SK-N-SH (cell line): ENCODE results near the gene COX6A1. TPM values are rescaled to one million over a fixed set of nuclear protein-coding genes. Genes with fewer than 3 reads are reported as not detected.

Experiments
- CTCF ChIA-PET: fragments of 300-600, 350-600 bp; formaldehyde crosslinking; extraction: SDS; loops from one replicate; lab custom pipeline; 2021; lab: Yijun Ruan, JAX
- POLR2A ChIA-PET: fragments of 350-600 bp; sonication (Branson Sonifier 250); formaldehyde crosslinking; extraction: SDS; loops from one replicate; lab custom pipeline; 2020; ENCODE audit warnings: antibody characterized with exemption, inconsistent platforms; lab: Yijun Ruan, JAX
- DNase-seq: peaks from one replicate; pipeline ENCODE4 v3.0.0; 2012
- H2AFZ ChIP-seq: fragments of 200-600 bp; sonication (generic); 2 replicates; pipeline ENCODE4 v1.8.1; 2016; ENCODE audit warnings: antibody characterized with exemption, mild to moderate bottlenecking, low read depth
- H3F3A ChIP-seq: fragments of 200-600 bp; sonication (generic); replicated peaks from 2 replicates; pipeline ENCODE3; 2016; ENCODE audit warnings: antibody characterized with exemption, mild to moderate bottlenecking; ENCODE audit not compliant: insufficient read depth
- H3K27ac ChIP-seq, 2 experiments: fragments of 200-500 bp in 1 of 2; fragments of 200-600 bp in 1 of 2; sonication (Bioruptor generic) in 1 of 2; sonication (generic), shearing (Covaris generic) in 1 of 2; 2 replicates each; pipeline versions ENCODE4 v1.5.1 to v1.6.1; 2014 to 2016; ENCODE audit warnings: low read depth in 2 of 2, inconsistent platforms in 1 of 2, low read length in 1 of 2, mild to moderate bottlenecking in 1 of 2, mixed read lengths in 1 of 2
- H3K27me3 ChIP-seq: fragments of 200-600 bp; sonication (generic), shearing (Covaris generic); 2 replicates; pipeline ENCODE4 v1.6.1; 2016; ENCODE audit warnings: mixed run types; ENCODE audit not compliant: insufficient read depth
- H3K36me3 ChIP-seq, 2 experiments: fragments of 200-500 bp in 1 of 2; fragments of 200-600 bp in 1 of 2; sonication (Bioruptor generic) in 1 of 2; sonication (generic) in 1 of 2; replicated peaks in 1 of 2; 2 replicates each; pipeline versions ENCODE3 to v1.5.1; 2014 to 2016; ENCODE audit warnings: low read length in 1 of 2, mild to moderate bottlenecking in 1 of 2; ENCODE audit not compliant: insufficient read depth in 2 of 2, control insufficient read depth in 1 of 2
- H3K4me1 ChIP-seq, 2 experiments: fragments of 200-500 bp in 1 of 2; fragments of 200-600 bp in 1 of 2; sonication (Bioruptor generic) in 1 of 2; sonication (generic), shearing (Covaris generic) in 1 of 2; 2 replicates each; pipeline versions ENCODE4 v1.5.1 to v1.6.1; 2014 to 2016; ENCODE audit warnings: low read depth in 1 of 2, low read length in 1 of 2, mixed run types in 1 of 2; ENCODE audit not compliant: insufficient read depth in 2 of 2, control insufficient read depth in 1 of 2
- H3K4me2 ChIP-seq: fragments of 200-600 bp; sonication (generic), shearing (Covaris generic); 2 replicates; pipeline ENCODE4 v1.6.1; 2017; ENCODE audit warnings: mixed run types
- H3K4me3 ChIP-seq, 2 experiments: fragments of 200-500 bp in 1 of 2; fragments of 200-600 bp in 1 of 2; sonication (Bioruptor generic) in 1 of 2; sonication (generic), shearing (Covaris generic) in 1 of 2; 2 replicates each; pipeline versions ENCODE4 v1.5.1 to v1.8.1; 2014 to 2016; ENCODE audit warnings: low read depth in 2 of 2, inconsistent platforms in 1 of 2, low read length in 1 of 2, mild to moderate bottlenecking in 1 of 2, mixed read lengths in 1 of 2, moderate library complexity in 1 of 2
- H3K79me2 ChIP-seq: fragments of 200-600 bp; sonication (generic); 2 replicates; pipeline ENCODE4 v1.8.1; 2017; ENCODE audit warnings: mild to moderate bottlenecking; ENCODE audit not compliant: insufficient read depth
- H3K9ac ChIP-seq: fragments of 200-600 bp; sonication (generic); 2 replicates; pipeline ENCODE4 v1.6.1; 2017; ENCODE audit warnings: mixed run types
- H3K9me2 ChIP-seq: fragments of 200-600 bp; sonication (generic); 2 replicates; pipeline ENCODE4 v1.6.1; 2017; ENCODE audit warnings: mixed run types
- H3K9me3 ChIP-seq: fragments of 200-600 bp; sonication (generic); 2 replicates; pipeline ENCODE4 v1.6.1; 2017; ENCODE audit warnings: mixed run types, mild to moderate bottlenecking, moderate library complexity
- H4K20me1 ChIP-seq: fragments of 200-600 bp; sonication (generic); 2 replicates; pipeline ENCODE4 v1.6.1; 2017; ENCODE audit warnings: mild to moderate bottlenecking, mixed run types; ENCODE audit not compliant: insufficient read depth
- CHD2 ChIP-seq: fragments of 150-350 bp; IDR thresholded peaks from 2 replicates; pipeline ENCODE4 v1.6.1; 2018; ENCODE audit warnings: low read length; ENCODE audit not compliant: partially characterized antibody
- CTCF ChIP-seq: fragments of 200-600 bp; sonication (generic); IDR thresholded peaks from 2 replicates; pipeline ENCODE4 v1.6.1; 2017; ENCODE audit warnings: antibody characterized with exemption, mild to moderate bottlenecking, moderate library complexity
- ELF1 ChIP-seq: IDR thresholded peaks from 2 replicates; pipeline ENCODE4 v1.4.0; 2012
- EZH2phosphoT487 ChIP-seq: fragments of 200-600 bp; sonication (generic); IDR thresholded peaks from 2 replicates; pipeline ENCODE4 v1.6.1; 2017; ENCODE audit warnings: low read depth, mixed run types, mild to moderate bottlenecking, antibody characterized with exemption, moderate library complexity, borderline replicate concordance
- FOSL2 ChIP-seq: IDR thresholded peaks from 2 replicates; pipeline ENCODE4 v1.4.0; 2012; ENCODE audit warnings: low read depth, mild to moderate bottlenecking, moderate library complexity, borderline replicate concordance
- GATA2 ChIP-seq: sonication (generic); formaldehyde crosslinking; IDR thresholded peaks from 2 replicates; pipeline ENCODE4 v1.5.0; 2020; ENCODE audit warnings: mild to moderate bottlenecking, missing genetic modification reagents
- IRF3 ChIP-seq: fragments of 150-350 bp; IDR thresholded peaks from 2 replicates; pipeline ENCODE4 v1.6.1; 2016; ENCODE audit warnings: mild to moderate bottlenecking, low read depth, low read length
- MEF2A ChIP-seq: IDR thresholded peaks from 2 replicates; pipeline ENCODE4 v1.4.0; 2012; ENCODE audit warnings: low read depth, borderline replicate concordance
- MXI1 ChIP-seq: IDR thresholded peaks from 2 replicates; pipeline ENCODE4 v1.6.1; 2012; ENCODE audit warnings: mild to moderate bottlenecking, low read depth, low read length, improper control_type of control experiment
- NRF1 ChIP-seq: IDR thresholded peaks from 2 replicates; pipeline ENCODE4 v1.6.1; 2012; ENCODE audit warnings: low read depth, mild to moderate bottlenecking, low read length
- RAD21 ChIP-seq: IDR thresholded peaks from 2 replicates; pipeline ENCODE4 v1.6.1; 2012; ENCODE audit warnings: mild to moderate bottlenecking, low read length
- RCOR1 ChIP-seq: fragments of 150-350 bp; IDR thresholded peaks from 2 replicates; pipeline ENCODE4 v1.6.1; 2017; ENCODE audit warnings: antibody characterized with exemption, low read length
- RXRA ChIP-seq: IDR thresholded peaks from 2 replicates; pipeline ENCODE4 v1.4.0; 2012; ENCODE audit warnings: low read depth, mild to moderate bottlenecking, borderline replicate concordance
- TEAD4 ChIP-seq: IDR thresholded peaks from 2 replicates; pipeline ENCODE4 v1.4.0; 2012; ENCODE audit warnings: mild to moderate bottlenecking, borderline replicate concordance; ENCODE audit not compliant: insufficient read depth
- USF2 ChIP-seq: fragments of 150-350 bp; IDR thresholded peaks from 2 replicates; pipeline ENCODE4 v1.6.1; 2017; ENCODE audit warnings: antibody characterized with exemption, low read length, low read depth, borderline replicate concordance
- ZBTB33 ChIP-seq: IDR thresholded peaks from 2 replicates; pipeline ENCODE4 v1.4.0; 2012; ENCODE audit warnings: low read depth, borderline replicate concordance
- WGBS: methylation state at CpG from one replicate; pipeline ENCODE4 v1.1.6; 2017; ENCODE audit warnings: low lambda C conversion rate; 5-methylcytosine and 5-hydroxymethylcytosine counted together
- polyA plus RNA-seq, 3 experiments: library from polyadenylated mRNA; depleted of rRNA; stranded (reverse); fragments of >200 nt; gene quantifications; 2 replicates each; pipeline ENCODE4 v1.2.3, GENCODE V29; 2012
- TF ChIP-seq, protein P1 (sequence below): IDR thresholded peaks from 2 replicates; pipeline ENCODE4; 2012

Gene COX6A1
- polyA plus RNA-seq, 1 of the 3 experiments (the other 2 are of a cell fraction): 1,199 TPM

- no peak overlapping the region for H3K27ac ChIP-seq
- POLR2A ChIA-PET: interaction anchor here (0.8 kb wide), 1 partner anchor 15 kb away, joined by 10 read pairs; no protein-coding TSS in a partner anchor
Measured at GRCh38 chr12:120483621-120484020, 45.7 kb downstream of the COX6A1 start.

More at GRCh38 chr12:120483621-120484020, 45.7 kb downstream of the COX6A1 start:
- CTCF ChIA-PET: interaction anchor here (0.7 to 1.2 kb wide), 3 partner anchors 10 to 15 kb away, joined by 3 to 4 read pairs (median 3); no protein-coding TSS in a partner anchor
- H3K4me3 ChIP-seq: no peak overlapping the region
- H3K27me3 ChIP-seq: no peaks in the 10 kb centered on the region
- H4K20me1 ChIP-seq: no peaks in the 10 kb centered on the region
- no peak overlapping the region for H3K9ac ChIP-seq
- peaks cover 0 to 6% of the 10 kb centered on the region in 2 experiments; a peak in 1 of 4 replicates for H3K4me1 ChIP-seq
- 100% methylated on average over 1 of the region's 1 CpG for WGBS
- H3K36me3 ChIP-seq: no peaks in the 10 kb centered on the region
- no peaks in the 10 kb centered on the region for H3K9me2 ChIP-seq
- no peaks in the 10 kb centered on the region for H3K9me3 ChIP-seq
- no peaks in the 10 kb centered on the region for H3K79me2 ChIP-seq
- no peaks in the 10 kb centered on the region for H3F3A ChIP-seq
- DNase-seq: no peak
- no peak overlapping the region for H2AFZ ChIP-seq
- no peak overlapping the region for H3K4me2 ChIP-seq
- TF ChIP-seq MXI1 (no peak), RXRA (no peak), TEAD4 (no peak), CHD2 (no peak), ELF1 (no peak), RAD21 (no peak), IRF3 (no peak), MEF2A (no peak), CTCF (no peak), ZBTB33 (no peak), EZH2phosphoT487 (no peak), RCOR1 (no peak), GATA2 (no peak), NRF1 (no peak), USF2 (no peak), FOSL2 (no peak)
- TF ChIP-seq, protein P1, sequence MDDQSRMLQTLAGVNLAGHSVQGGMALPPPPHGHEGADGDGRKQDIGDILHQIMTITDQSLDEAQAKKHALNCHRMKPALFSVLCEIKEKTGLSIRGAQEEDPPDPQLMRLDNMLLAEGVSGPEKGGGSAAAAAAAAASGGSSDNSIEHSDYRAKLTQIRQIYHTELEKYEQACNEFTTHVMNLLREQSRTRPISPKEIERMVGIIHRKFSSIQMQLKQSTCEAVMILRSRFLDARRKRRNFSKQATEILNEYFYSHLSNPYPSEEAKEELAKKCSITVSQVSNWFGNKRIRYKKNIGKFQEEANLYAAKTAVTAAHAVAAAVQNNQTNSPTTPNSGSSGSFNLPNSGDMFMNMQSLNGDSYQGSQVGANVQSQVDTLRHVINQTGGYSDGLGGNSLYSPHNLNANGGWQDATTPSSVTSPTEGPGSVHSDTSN: no peak
